PC-9 (cell line): ENCODE measurements around the gene GMCL2.

Experiments
- CTCF ChIP-seq: fragments of 200-600 bp; sonication (generic); conservative IDR thresholded peaks from 2 replicates; pipeline ENCODE4 v1.6.1; 2017; ENCODE audit warnings: mixed run types, antibody characterized with exemption, mild to moderate bottlenecking, moderate library complexity
- EZH2 ChIP-seq: fragments of 200-600 bp; sonication (generic); IDR thresholded peaks from 2 replicates; pipeline ENCODE4 v1.8.0; 2017; ENCODE audit warnings: antibody characterized with exemption, low read depth

GRCh38 chr5:178222292-178222691 lies 35.1 kb upstream of the GMCL2 start:
- TF ChIP-seq CTCF (no peak), EZH2 (no peak)
